Mesenteric fat pad (tissue), 1 donor: Measurements from ENCODE around the gene CEBPA. TPM values are rescaled to one million over a fixed set of nuclear protein-coding genes. Genes with fewer than 3 reads are reported as not detected.
"Not testable (repeated sequence)": the region's sequence is repeated elsewhere in the genome, so short reads cannot be mapped to it uniquely, and the experiment has no call there.

Experiments used
- DNase-seq: peaks from one replicate; pipeline ENCODE4 v3.0.0-alpha.2; 2020; ENCODE audit warnings: low spot score
- total RNA-seq: library from RNA; stranded (reverse); fragmentation: NEBNext Ultra II Directional; extraction: Animal tissue kit (Norgen Biotek cat#: 25700); gene quantifications from one replicate; pipeline ENCODE4 v1.2.1, GENCODE V29; 2021
- donor health status: DM: yes; HTN: yes; CAD: no.

CEBPA gene
- total RNA-seq, 1 donor from 2014 or later = 263 TPM

DNA sequence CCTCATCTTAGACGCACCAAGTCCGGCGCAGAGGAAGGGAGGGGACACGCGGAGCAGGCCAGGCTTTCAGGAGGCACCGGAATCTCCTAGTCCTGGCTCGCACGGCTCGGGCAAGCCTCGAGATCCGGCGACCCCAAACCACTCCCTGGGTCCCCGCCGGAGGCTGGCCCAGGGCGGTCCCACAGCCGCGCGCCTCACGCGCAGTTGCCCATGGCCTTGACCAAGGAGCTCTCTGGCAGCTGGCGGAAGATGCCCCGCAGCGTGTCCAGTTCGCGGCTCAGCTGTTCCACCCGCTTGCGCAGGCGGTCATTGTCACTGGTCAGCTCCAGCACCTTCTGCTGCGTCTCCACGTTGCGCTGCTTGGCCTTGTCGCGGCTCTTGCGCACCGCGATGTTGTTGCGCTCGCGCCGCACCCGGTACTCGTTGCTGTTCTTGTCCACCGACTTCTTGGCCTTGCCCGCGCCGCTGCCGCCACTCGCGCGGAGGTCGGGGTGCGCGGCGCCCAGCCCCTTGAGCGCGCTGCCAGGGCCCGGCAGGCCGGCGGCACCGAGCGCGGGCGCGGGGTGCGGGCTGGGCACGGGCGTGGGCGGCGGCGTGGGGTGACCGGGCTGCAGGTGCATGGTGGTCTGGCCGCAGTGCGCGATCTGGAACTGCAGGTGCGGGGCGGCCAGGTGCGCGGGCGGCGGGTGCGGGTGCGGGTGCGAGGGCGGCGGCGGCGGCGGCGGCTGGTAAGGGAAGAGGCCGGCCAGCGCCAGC lies 1.0 kb downstream of the CEBPA start:
- DNase-seq = peak; percentile 89

DNA sequence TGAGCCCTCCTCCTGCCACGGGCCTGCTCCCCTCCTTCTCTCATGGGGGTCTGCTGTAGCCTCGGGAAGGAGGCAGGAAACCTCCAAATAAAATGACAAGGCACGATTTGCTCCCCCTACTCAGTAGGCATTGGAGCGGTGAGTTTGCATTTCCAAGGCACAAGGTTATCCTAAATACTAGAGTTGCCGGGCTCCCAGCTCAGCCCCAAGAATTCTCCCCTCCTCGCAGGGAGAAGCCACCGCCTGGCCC lies 1.5 kb downstream of the CEBPA start:
- no peak for DNase-seq

DNA sequence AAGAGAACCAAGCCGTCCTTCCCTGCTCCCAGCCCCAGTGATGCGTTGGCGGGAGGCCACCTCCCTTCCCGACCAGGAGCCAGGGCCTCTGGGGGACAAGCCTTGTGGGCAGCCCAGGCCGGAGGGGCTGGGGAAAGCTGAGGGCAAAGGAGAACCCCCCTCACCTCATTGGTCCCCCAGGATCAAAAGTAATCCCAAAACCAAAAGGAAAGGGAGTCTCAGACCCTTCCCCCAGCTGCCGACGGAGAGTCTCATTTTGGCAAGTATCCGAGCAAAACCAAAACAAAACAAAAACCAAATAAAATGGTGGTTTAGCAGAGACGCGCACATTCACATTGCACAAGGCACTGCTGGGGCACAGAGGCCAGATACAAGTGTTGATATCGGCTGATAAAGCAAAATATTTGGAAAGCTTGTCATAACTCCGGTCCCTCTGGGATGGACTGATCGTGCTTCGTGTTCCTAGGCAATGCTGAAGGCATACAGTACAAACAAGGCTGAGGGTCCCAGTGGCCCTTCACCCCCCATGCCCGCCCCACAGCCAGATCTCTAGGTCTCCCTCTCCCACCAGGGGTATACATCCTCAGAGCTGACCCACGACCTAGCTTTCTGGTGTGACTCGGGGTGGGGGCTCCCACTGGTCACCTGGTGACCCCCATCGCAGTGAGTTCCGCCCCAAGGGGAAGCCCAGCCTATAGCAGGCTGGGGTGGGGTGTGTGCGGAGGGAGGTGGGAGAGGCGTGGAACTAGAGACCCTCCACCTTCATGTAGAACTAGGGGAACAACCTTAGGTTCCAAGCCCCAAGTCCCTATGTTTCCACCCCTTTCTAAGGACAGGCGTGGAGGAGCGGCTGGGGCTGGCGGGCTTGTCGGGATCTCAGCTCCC lies 2.1 kb downstream of the CEBPA start:
- DNase-seq = peak; percentile 87

DNA sequence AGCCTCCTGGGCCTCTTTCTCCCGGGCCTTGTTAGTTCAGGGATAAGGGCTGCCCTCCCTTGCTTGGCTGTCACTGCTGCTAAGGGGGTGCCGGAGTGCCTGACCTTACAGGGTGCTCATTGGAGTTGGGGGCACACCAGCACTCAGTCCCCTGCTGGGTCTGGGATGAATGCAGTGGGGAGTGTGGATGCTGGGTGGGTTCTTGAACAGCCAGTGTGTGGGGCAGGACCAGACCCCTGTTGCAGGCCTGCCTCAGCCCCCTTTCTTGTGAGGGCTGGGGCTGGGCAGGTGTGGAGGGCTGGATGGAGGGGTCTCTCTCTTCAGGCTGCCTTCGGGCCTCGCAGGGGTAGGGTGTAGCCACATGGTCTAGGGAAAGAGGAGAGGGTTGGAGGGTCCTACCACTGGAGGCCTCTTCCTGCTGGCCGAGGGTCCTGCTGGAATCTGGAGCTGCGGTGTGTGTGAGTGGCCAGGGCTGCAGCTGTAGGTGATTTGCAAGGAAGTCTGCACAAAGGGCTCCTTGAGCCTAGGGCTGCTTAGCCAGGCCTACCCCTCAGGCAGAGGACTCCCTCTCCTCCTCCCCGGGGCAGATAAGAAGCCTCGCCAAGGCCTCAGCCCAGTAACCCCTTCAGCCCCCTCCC lies 3.2 kb downstream of the CEBPA start:
- peak; percentile 72 for DNase-seq

DNA sequence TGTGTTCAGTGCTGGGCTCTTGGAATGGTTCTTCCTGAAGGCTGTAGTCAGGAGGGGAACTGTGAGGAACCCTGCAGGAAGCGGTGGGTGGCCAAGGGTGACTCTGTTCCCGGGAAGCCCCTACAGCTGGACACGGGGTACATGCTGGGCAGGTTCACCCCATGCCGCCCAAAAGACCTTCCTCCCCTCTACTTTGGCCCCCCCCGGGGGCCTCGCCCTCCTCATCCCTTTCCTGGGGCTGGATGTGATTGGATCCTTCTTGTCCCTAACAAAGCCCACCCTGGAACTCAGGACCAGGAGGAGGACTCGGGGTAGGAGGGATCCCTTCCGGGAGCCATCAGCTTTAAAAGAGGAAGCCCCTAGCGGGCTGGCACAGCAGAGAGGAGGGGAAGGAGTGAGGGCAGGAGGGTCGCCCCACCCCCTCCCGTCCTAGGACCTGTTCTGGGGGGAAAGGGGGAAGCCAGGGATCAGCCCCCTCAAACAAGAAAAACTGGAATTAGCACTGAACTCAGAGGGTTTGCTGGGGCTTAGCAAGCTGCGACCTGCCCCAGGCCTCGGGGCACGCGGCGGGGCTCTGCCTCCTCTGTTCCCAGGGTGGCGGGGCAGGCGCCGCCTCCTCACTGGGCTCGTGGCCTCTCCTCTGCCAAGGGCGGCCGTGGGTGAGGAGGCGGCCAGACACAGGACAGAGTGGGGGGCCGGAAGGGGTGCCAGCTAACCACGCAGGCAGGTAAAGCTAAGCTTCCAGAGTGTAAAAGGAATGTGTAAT lies 4.0 kb downstream of the CEBPA start:
- DNase-seq = no peak

DNA sequence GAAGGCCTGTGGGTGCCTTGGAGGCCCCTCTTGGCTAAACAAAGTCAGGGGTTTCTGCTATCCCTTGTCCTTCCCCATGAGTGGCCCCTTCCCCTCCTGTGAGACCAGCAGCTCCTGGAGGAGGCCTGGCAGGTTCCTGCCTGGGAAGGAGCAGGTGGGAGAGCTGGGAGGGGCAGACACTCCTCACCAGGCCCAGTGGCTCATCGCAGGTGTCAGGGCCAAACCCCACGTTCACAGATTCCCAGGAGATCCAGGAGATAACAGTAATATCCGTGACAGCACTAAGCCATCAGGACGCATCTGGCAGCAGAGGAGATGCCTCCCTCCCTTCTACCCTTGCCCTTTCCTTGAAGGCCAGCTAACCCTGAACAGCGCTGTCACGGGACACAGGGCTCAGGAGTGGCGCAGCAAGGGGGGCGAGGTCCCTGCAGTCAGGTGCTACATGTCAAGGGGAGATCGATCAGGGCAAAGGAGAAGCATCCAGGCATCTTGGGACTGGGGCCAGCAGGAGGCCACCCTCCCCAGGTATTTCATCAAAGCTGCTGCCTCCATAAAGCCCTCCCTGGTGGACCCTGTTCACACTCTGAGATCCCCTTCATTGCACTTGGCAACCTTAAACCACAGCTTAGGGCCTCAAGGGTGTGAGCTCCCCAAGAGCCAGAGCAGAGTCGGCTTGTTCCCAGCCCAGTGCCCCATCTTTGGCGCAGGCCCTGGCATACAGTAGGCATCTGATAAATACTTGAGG lies 4.8 kb downstream of the CEBPA start:
- DNase-seq = no peak

DNA sequence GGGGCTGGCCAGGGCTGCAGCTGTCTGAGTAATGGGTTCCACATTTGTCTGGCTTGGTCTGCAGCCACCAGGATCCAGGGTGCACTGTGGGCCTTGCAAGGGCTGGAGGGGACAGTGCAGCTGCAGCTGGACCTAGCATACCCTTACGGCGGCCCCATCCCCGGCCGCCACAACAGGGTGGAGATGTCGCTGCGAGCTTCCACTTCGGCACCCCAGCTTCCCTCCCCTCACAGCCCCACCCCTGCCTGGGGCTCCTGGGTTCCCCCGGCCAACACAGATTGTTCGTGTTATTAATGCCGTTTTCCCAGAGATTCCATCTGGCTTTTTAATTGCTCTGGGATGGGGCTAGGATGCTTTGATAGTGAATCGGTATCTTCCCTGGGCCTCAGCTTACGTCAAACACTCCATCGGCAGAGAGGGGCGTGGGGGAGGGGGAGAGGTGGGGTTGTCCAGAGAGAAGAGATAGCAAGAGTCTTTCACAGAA lies 5.8 kb downstream of the CEBPA start:
- no peak for DNase-seq

DNA sequence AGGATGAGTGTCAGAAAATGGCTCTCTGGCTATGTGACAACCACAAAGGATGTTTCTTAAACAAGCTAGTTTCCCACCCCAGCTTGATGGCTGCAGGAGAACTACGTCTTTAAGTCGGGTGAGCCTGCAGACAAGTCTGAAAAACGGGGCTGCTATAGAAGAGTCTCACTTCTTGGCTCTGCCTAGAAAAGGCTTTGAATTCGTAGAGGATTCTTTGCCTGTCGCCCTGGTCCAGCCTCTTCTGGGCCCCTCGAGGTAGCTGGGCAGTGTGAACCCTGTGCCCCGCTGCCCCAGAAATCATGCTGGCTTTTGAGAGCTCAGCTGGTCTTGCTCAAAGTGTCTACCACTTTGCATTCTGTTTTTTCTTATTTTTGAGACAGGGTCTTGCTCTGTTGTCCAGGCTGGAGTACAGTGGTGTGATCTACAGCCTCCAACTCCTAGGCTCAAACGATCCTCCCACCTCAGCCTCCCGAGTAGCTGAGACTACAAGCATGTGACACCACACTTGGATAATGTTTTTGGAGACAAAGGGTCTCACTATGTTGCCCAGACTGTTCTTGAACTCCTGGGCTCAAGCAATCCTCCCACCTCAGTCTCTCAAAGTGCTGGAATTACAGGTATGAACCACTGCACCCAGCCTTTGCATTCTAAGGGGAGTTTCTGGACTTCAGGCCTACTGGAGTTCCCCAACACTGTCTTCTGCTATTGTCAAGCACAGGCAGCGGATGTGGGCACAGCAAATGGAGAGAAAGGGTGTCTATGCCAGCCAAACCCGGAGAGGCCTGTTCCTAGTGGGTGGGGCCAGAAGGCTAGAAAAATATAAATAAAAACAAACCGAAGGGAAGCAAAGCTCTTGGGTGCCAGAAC lies 6.5 kb downstream of the CEBPA start:
- DNase-seq = no peak

DNA sequence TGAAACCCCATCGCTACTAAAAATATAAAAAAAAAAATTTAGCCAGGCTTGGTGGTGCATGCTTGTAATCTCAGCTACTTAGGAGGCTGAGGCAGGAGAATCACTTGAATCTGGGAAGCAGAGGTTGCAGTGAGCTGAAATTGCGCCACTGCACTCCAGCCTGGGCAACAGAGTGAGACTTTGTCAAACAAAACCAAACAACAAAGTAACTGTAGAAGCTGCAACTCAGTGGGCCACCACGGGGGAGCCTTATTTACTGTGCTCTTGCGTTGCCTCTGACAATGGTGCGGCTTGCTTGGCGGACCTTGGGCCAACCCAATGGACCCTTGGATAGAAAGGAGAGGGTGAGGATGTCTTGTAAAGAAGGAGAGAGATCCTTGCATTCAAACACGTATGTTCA lies 7.3 kb downstream of the CEBPA start:
- not testable (repeated sequence) for DNase-seq

DNA sequence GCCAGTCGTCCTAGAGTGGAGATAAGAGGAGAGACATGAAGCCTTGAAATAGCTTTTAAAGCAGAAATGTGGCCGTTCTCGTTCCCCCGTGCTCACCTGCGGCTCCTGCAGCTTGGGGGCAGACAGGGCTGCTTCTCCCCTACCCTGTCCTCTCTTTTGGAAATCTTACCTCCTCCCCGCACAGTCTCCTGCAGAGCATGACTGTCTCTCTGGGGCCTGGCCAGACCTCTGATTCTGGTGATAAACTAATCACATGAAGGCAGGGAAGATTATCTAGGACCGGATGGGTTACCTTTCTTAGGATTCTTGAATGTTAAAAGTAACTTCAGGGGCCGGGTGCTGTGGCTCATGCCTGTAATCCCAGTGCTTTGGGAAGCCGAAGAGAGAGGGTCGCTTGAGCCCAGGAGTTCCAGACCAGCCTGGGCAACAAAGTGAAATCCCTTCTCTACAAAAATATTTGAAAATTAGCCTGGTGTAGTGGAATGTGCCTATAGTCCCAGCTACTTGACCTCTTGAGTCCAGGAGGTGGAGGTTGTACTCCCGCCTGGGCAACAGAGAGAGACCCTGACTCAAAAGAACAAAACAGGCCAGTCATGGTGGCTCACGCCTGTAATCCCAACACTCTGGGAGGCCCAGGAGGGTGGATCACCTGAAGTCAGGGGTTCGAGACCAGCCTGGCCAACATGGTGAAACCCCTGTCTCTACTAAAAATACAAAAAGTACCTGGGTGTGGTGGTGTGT lies 8.1 kb downstream of the CEBPA start:
- DNase-seq = no peak

DNA sequence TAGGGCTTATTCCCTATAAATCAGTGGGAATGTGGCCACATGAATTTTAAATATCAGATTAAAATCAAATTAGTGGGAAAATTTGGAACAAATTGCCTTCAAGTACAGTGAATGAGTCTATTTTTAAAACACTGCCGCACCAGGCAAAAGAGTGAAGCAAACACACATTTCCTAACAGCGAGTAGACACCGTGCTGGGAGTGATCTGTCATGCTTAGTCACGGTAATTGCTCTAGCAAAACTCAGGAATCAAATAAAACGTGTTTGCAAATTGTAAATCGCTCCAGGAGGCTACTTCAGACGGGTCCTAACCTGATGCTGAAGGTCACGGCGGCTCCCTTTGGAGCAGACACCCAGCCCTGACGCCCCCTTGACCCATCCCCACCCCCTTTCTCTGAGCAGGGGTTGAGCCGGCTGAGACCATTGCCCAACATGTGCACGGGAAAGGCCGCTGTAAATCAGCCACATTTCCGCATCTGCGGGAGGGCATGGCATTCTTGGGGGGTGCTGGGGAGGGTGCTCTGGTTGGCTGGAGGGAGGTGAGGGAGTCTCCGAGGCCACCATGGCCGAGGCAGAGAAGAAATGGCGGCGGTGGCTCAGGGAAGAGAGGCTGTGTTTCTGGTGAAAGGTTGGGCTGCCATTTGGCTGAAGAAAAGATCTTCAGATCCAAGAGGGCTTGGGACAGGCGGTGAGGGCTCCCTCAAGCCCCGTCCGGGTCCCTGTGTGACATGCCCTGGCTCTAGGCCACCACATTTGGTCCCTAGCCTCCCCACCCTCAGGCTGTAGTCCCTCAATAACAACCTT lies 8.9 kb downstream of the CEBPA start:
- DNase-seq = no peak

DNA sequence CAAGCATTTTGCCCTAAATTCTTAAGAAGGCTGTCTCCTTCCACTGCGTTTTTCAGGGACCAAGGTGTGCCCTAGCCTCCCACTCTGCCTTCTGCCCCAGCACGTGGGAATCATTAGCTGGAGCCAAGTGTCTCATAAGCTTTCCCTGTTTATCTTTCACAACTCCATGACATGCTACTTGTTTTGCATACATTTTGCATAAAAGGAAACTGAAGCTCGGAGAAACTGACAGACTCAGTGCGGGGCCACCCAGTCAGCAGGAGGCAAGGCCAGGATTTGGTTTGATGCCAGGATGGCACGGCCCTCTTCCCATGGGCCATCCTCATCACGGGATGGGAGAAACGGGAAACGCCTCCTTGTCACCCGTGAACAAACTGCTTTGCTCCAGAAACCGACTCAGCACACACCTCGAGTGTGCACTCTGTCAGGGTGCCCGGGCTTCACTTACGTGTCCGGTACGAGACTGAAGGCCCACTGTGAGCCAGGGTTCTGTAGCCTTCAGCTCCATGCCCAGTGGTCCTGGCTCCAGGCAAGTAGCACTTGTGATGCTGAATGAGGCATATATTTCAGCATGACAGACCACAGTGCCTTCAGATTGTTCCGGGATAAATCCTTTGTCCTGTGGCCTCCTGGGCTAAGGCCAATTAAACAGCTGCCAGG lies 9.6 kb downstream of the CEBPA start:
- no peak for DNase-seq

DNA sequence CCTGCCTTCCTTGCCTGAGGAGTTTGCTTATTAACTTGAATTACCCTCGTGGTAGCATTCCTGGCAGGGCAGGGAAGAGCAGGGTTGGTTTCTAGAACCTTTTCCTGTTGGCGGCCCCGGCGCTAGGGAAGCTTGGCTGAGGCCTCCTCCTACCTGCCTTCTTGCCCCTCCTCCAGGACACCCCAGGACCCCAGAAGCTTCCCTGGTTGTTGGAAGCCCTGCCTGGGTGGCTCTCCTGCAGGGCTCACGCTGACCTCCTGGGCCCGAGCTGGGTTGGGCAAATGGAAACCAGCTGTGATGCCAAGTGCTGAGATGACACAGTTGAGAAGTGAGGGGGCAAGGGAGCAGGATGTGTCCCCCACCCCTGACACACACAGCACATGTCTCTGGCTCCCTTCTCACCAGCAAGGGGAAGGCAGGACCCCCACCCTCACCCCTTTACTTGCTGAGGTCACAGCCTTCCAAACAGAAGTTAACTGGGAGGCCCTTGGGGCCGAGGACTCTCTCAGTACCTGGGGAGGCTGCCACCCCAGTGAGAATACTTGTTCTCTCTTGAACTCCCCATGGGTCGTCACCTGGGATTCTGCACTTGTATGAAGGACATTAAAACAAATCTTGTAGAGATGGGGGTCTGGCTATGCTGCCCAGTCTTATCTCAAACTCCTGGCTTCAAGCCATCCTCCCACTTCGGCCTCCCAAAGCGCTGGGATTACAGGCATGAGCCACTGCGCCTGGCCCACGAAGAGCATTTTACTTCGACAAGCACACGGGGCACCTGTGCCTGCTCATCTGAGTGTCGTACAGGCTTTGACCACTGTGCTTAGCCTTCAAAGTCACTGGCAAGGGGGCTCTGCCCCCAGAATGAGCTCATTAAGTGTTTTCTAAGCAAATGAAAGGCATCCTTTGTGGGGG lies 10.5 kb downstream of the CEBPA start:
- DNase-seq = no peak

DNA sequence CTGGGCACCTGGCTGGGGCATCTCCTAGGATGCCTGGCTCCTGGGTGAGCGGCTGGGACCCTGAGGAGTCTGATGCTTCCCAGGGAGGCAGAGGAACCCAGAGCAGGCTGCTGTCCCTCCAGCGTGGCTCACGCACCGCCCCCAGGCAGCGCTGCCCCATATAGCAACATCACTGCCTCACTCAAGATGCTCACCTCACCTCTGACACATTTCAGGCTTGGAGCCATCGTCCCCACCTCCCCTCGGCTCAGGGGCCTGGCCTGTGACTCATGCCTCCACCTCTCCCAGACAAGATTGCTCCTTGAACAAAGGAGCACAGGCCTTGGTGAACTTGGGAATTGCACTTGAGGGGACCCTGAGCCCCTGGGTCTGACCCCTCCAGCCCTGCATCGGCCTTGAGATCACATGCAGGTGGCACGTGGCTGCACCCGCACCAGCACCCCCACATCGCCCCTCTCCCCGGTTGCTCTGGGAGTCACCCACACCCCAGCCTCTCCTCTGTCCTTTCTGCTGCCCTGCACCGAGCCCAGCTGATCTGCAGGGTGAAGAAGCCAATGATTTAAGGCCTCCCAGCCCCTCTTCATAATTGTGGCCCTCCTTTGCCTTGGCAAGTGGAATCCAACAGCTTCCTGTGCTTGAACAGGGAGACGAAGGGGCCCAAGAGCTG lies 11.2 kb downstream of the CEBPA start:
- no peak for DNase-seq

DNA sequence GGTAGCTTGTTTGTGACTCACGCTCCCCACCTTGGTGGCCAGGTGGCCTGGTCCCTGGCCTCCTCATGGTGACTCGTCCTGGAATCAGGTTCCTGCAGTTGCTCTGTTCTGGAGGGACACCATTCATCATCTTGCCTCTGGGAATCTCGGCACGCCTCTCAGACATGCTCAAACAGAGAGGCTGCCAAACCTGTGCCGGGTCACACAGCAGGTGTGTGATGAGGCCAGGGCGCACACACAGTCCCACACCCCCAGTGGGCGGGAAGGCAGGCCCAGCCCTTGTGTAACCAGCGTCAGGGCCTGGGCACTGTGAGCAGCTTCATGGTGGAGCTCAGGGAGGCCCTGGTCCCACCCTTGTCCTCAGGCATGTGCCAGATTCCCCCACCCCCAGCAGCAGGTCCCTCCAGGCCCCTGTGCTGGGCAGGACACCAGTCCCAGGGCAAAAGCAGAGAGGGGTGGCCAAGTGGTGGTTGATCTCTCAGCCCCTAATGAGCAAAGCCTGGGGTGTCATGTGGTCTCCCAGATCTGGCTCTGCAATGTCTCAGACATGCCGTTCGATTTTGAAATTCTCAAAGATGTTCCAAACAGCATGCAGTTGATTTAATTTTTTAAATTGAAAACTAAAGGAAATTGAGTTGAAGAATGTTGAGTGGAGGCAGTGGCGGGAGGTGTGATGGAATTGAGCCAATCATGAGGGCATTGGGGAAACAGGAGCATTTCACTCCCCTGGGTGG lies 12.1 kb downstream of the CEBPA start:
- DNase-seq = no peak
